GM19351 (cell line): ENCODE results near the gene C1orf52.

Experiments
- ATAC-seq: cut with Tn5 transposase; IDR thresholded peaks from one replicate; pipeline ENCODE4 v1.9.1; 2021; ENCODE audit warnings: mild to moderate bottlenecking, moderate library complexity; ENCODE audit not compliant: unreplicated experiment

Gene C1orf52

DNA sequence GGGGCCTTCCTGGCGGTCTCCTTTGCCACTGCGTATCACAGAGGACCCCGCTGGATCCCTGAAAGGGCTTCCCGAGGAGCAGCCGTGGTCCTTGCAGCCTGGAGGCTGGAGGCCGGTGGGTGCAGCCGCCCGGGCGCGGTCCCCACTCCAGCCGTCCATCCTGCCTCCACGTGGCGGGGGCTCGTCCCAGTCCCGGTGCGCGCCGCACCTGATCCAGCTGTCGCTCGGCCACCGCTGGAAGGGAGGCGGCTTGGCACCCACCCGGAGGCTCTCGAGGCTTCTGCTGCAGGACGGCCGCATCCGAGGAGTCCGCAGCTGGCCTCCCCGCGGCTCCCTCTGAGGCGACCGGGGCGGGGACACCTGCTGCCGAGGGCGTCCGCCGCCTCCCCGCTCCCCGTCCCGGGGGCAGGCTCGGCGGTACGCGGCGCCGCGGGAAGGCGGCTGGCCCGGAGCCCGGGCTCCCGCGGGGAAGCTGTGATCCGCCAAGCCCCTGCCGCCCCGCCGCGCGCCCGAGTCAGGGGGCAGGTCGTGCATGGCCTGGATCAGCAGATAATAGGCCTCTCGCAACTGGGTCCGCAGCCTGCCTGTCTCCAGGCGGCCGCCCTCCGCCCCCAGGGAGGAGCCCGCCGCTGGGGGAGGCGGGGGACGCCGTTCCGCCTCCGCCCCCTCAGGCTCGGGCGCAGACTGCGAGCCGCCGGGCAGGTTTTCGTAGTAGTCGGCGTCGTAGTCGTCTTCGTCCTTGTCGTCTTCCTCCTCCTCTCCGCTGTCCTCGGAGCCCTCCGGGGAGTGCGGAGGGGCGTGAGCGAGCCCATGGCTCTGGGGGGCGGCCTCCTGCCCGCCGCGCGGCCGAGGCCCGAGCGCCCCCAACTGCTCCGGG lies 58.8 kb downstream of the C1orf52 start, which contains the start of gene SYDE2:
TSS of gene SYDE2 (minus strand) at position 554 of the 877 bp plus-strand sequence. CDS start at position 534, 20 bp downstream.
- ATAC-seq = peak; percentile 81
